GM12878 (cell line): Measurements from ENCODE around the gene SLC11A1. TPM values are rescaled to one million over a fixed set of nuclear protein-coding genes. Genes with fewer than 3 reads are reported as not detected.

Experiments used
- ATF3 ChIP-seq: IDR thresholded peaks from 2 replicates; pipeline ENCODE4 v1.6.1; 2011; ENCODE audit warnings: low read depth, mild to moderate bottlenecking, low read length, moderate library complexity, borderline replicate concordance; ENCODE audit errors: extremely low read depth
- BRCA1 ChIP-seq: IDR thresholded peaks from 2 replicates; pipeline ENCODE4 v1.6.1; 2011; ENCODE audit warnings: low read depth, low read length, improper control_type of control experiment
- CBFB ChIP-seq: IDR thresholded peaks from 2 replicates; pipeline ENCODE4 v1.6.1; 2016; ENCODE audit warnings: antibody characterized with exemption, low read depth
- CBX3 ChIP-seq: fragments of 200-600 bp; sonication (generic); IDR thresholded peaks from 2 replicates; pipeline ENCODE4 v1.6.1; 2016; ENCODE audit warnings: low read depth, borderline replicate concordance
- CHD2 ChIP-seq: IDR thresholded peaks from 2 replicates; pipeline ENCODE4 v1.6.1; 2011; ENCODE audit warnings: low read depth, low read length, improper control_type of control experiment, borderline replicate concordance
- EED ChIP-seq: sonication (generic); IDR thresholded peaks from 2 replicates; pipeline ENCODE4 v1.6.1; 2016; ENCODE audit warnings: antibody characterized with exemption, low read depth
- ELK1 ChIP-seq: IDR thresholded peaks from 2 replicates; pipeline ENCODE4 v1.6.1; 2012; ENCODE audit warnings: low read depth, low read length, improper control_type of control experiment
- IKZF1 ChIP-seq: fragments of 450-650 bp; conservative IDR thresholded peaks from 2 replicates; pipeline ENCODE4 v1.6.1; 2017; ENCODE audit warnings: antibody characterized with exemption, mild to moderate bottlenecking
- MYC ChIP-seq: IDR thresholded peaks from 2 replicates; pipeline ENCODE4 v1.6.1; 2011; ENCODE audit warnings: mild to moderate bottlenecking, low read length, moderate library complexity, inconsistent platforms; ENCODE audit not compliant: insufficient read depth, insufficient replicate concordance, insufficient read length, severe bottlenecking
- NBN ChIP-seq: fragments of 450-650 bp; IDR thresholded peaks from 2 replicates; pipeline ENCODE4 v1.6.1; 2016
- PML ChIP-seq: IDR thresholded peaks from 2 replicates; pipeline ENCODE4 v1.6.1; 2012; ENCODE audit warnings: low read length, inconsistent platforms
- RAD51 ChIP-seq: fragments of 450-650 bp; IDR thresholded peaks from 2 replicates; pipeline ENCODE4 v1.6.1; 2016; ENCODE audit warnings: moderate library complexity, mild to moderate bottlenecking, inconsistent platforms
- SIX5 ChIP-seq: IDR thresholded peaks from 2 replicates; pipeline ENCODE4 v1.6.1; 2011; ENCODE audit warnings: mild to moderate bottlenecking, low read depth, low read length, moderate library complexity; ENCODE audit not compliant: severe bottlenecking
- SMC3 ChIP-seq: IDR thresholded peaks from 2 replicates; pipeline ENCODE4 v1.6.1; 2011; ENCODE audit warnings: low read length, improper control_type of control experiment, borderline replicate concordance
- STAT3 ChIP-seq: IDR thresholded peaks from 2 replicates; pipeline ENCODE4 v1.6.1; 2011; ENCODE audit warnings: low read depth, low read length, improper control_type of control experiment
- TCF12 ChIP-seq: IDR thresholded peaks from 2 replicates; pipeline ENCODE4 v1.6.1; 2011; ENCODE audit warnings: low read depth, mild to moderate bottlenecking, low read length
- YBX1 ChIP-seq: fragments of 450-650 bp; IDR thresholded peaks from 2 replicates; pipeline ENCODE4 v1.6.1; 2016; ENCODE audit warnings: antibody characterized with exemption
- YY1 ChIP-seq: IDR thresholded peaks from 2 replicates; pipeline ENCODE4 v1.6.1; 2011; ENCODE audit warnings: low read depth, mild to moderate bottlenecking, low read length
- ZNF217 ChIP-seq: fragments of 450-650 bp; IDR thresholded peaks from 2 replicates; pipeline ENCODE4 v1.6.1; 2017; ENCODE audit warnings: antibody characterized with exemption, mild to moderate bottlenecking
- polyA plus RNA-seq, 11 experiments: library from polyadenylated mRNA; depleted of rRNA in 4 of 11; unstranded in 6 of 11; stranded (reverse) in 5 of 11; fragments of >200 nt; fragmentation: Nextera tagmentation in 4 of 11; fragmentation: Illumina TruSeq in 1 of 11; extraction: Ambion mirVana in 4 of 11; extraction: Trizol in 1 of 11; gene quantifications; 1 replicate in 1 of 11; 2 replicates in 10 of 11; pipeline versions ENCODE4 v1.2.1 to v1.2.3, GENCODE V29; 2011 to 2016; ENCODE audit warnings: inconsistent platforms in 2 of 11, missing spikeins in 2 of 11, low read depth in 1 of 11
- total RNA-seq, 4 experiments: library from RNA; depleted of rRNA in 3 of 4; stranded (reverse); fragments of >200 nt in 3 of 4; fragmentation: Illumina TruSeq in 1 of 4; extraction: Trizol in 1 of 4; gene quantifications; 2 replicates each; pipeline versions ENCODE4 v1.2.1 to v1.2.3, GENCODE V29; 2013 to 2021
- TF ChIP-seq, protein P1 (sequence below): IDR thresholded peaks from 2 replicates; pipeline ENCODE4 v1.6.1; 2011; ENCODE audit warnings: mild to moderate bottlenecking, low read depth, low read length, moderate library complexity; ENCODE audit not compliant: insufficient replicate concordance
- TF ChIP-seq, protein P2 (sequence below): fragments of 450-650 bp; IDR thresholded peaks from 2 replicates; pipeline ENCODE4 v1.6.1; 2016; ENCODE audit warnings: mild to moderate bottlenecking, moderate library complexity, borderline replicate concordance
- TF ChIP-seq, protein P3 (sequence below): fragments of 450-650 bp; IDR thresholded peaks from 2 replicates; pipeline ENCODE4 v1.6.1; 2017; ENCODE audit warnings: borderline replicate concordance

The SLC11A1 gene
- total and polyA plus RNA-seq, 10 of the 15 experiments (the other 5 are each of a cell fraction or from before 2014, with no cell fraction given), result 0.03 to 0.38 (median 0.12) TPM

DNA sequence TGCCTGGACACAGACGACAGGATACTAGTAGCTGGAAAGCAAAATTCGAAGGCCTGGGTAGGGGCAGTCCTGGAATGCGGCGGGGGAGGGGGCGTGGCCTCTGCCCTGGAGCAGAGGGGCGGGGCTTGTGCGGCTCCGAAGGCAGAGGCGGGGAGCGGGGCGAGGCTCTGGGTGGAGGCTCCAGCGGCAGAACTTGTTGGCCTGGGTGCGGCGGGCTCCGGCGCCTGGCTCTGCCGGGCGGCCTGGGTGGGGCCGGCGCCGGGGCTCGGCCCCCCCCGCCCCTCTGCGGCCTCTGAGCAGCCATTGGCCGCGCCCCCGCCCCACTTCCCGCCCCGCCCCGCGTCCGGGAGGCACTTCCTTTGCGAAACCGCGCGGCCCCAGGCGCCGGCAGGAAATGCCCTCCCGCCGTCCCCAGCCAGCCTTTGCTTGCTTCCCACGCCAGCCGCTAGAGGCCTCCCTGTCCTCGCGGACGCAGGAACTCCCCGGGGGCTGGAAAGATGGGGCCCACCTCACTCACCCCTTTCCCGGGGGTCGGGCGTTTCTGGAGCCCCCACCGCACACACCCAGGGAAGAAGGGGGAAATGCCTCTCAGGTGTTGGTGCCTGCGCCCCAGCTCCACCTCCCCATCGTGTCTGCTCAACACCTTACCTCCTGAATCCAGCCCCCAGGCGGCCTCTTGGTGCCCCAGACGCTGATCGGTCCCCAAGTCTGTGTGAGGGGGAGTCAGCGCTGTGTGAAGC is 24.3 kb downstream of the SLC11A1 start (continued):
- TF ChIP-seq TCF12, result 0 out of 2 replicates have a peak, but pooled peaks have one; percentile 7
- TF ChIP-seq YY1, result peak; percentile 78
- TF ChIP-seq BRCA1, result no peak
- TF ChIP-seq CHD2, result no peak
- TF ChIP-seq IKZF1, result peak; percentile 95
- no peak for TF ChIP-seq SIX5
- TF ChIP-seq PML, result no peak; the same call in 1 of the 2 replicates
- TF ChIP-seq MYC, result no peak
- TF ChIP-seq RAD51, result no peak
- TF ChIP-seq STAT3, result no peak
- no peak for TF ChIP-seq ATF3
- TF ChIP-seq, protein P1, sequence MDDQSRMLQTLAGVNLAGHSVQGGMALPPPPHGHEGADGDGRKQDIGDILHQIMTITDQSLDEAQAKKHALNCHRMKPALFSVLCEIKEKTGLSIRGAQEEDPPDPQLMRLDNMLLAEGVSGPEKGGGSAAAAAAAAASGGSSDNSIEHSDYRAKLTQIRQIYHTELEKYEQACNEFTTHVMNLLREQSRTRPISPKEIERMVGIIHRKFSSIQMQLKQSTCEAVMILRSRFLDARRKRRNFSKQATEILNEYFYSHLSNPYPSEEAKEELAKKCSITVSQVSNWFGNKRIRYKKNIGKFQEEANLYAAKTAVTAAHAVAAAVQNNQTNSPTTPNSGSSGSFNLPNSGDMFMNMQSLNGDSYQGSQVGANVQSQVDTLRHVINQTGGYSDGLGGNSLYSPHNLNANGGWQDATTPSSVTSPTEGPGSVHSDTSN, result peak; percentile 1
- TF ChIP-seq, protein P2, sequence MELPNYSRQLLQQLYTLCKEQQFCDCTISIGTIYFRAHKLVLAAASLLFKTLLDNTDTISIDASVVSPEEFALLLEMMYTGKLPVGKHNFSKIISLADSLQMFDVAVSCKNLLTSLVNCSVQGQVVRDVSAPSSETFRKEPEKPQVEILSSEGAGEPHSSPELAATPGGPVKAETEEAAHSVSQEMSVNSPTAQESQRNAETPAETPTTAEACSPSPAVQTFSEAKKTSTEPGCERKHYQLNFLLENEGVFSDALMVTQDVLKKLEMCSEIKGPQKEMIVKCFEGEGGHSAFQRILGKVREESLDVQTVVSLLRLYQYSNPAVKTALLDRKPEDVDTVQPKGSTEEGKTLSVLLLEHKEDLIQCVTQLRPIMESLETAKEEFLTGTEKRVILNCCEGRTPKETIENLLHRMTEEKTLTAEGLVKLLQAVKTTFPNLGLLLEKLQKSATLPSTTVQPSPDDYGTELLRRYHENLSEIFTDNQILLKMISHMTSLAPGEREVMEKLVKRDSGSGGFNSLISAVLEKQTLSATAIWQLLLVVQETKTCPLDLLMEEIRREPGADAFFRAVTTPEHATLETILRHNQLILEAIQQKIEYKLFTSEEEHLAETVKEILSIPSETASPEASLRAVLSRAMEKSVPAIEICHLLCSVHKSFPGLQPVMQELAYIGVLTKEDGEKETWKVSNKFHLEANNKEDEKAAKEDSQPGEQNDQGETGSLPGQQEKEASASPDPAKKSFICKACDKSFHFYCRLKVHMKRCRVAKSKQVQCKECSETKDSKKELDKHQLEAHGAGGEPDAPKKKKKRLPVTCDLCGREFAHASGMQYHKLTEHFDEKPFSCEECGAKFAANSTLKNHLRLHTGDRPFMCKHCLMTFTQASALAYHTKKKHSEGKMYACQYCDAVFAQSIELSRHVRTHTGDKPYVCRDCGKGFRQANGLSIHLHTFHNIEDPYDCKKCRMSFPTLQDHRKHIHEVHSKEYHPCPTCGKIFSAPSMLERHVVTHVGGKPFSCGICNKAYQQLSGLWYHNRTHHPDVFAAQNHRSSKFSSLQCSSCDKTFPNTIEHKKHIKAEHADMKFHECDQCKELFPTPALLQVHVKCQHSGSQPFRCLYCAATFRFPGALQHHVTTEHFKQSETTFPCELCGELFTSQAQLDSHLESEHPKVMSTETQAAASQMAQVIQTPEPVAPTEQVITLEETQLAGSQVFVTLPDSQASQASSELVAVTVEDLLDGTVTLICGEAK, result no peak
- no peak for TF ChIP-seq CBX3
- 0 out of 2 replicates have a peak, but pooled peaks have one; percentile 38 for TF ChIP-seq ELK1
- TF ChIP-seq CBFB, result no peak
- 0 out of 2 replicates have a peak, but pooled peaks have one; percentile 40 for TF ChIP-seq EED
- no peak for TF ChIP-seq YBX1
- TF ChIP-seq, protein P3, sequence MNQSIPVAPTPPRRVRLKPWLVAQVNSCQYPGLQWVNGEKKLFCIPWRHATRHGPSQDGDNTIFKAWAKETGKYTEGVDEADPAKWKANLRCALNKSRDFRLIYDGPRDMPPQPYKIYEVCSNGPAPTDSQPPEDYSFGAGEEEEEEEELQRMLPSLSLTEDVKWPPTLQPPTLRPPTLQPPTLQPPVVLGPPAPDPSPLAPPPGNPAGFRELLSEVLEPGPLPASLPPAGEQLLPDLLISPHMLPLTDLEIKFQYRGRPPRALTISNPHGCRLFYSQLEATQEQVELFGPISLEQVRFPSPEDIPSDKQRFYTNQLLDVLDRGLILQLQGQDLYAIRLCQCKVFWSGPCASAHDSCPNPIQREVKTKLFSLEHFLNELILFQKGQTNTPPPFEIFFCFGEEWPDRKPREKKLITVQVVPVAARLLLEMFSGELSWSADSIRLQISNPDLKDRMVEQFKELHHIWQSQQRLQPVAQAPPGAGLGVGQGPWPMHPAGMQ, result no peak
- peak; percentile 84 for TF ChIP-seq NBN
- no peak for TF ChIP-seq ZNF217
- TF ChIP-seq SMC3, result peak; percentile 45
